Neural cell (in vitro differentiated cells): Measurements from ENCODE around the gene PIK3CG. TPM values are rescaled to one million over a fixed set of nuclear protein-coding genes. Genes with fewer than 3 reads are reported as not detected.

Source experiments
- H2AFZ ChIP-seq: fragments of 200-600, 300-800 bp; sonication (generic), shearing (Covaris generic); 2 replicates; pipeline ENCODE4 v1.6.0; 2014; ENCODE audit warnings: low read depth, mild to moderate bottlenecking, antibody characterized with exemption, low read length, moderate library complexity
- H3F3A ChIP-seq: fragments of 200-600 bp; shearing (Covaris generic); 2 replicates; pipeline ENCODE4 v1.6.1; 2016; ENCODE audit warnings: mild to moderate bottlenecking, moderate library complexity, mixed read lengths, antibody characterized with exemption, low read length; ENCODE audit not compliant: insufficient read depth, poor library complexity, severe bottlenecking
- H3K27ac ChIP-seq: fragments of 200-600, 300-800 bp; sonication (generic), shearing (Covaris generic); 2 replicates; pipeline ENCODE4 v1.5.1; 2014; ENCODE audit warnings: mild to moderate bottlenecking, low read length, moderate library complexity
- H3K27me3 ChIP-seq: fragments of 300-800, 200-600 bp; sonication (generic), shearing (Covaris generic); 2 replicates; pipeline ENCODE4 v1.6.0; 2014; ENCODE audit warnings: mild to moderate bottlenecking, low read depth, low read length, moderate library complexity; ENCODE audit not compliant: insufficient read depth
- H3K36me3 ChIP-seq: fragments of 300-800, 200-600 bp; sonication (generic), shearing (Covaris generic); 2 replicates; pipeline ENCODE4 v1.5.1; 2014; ENCODE audit warnings: mild to moderate bottlenecking, antibody characterized with exemption, low read length, moderate library complexity; ENCODE audit not compliant: insufficient read depth
- H3K4me2 ChIP-seq: fragments of 300-800, 200-600 bp; sonication (generic), shearing (Covaris generic); 2 replicates; pipeline ENCODE4 v1.6.0; 2014; ENCODE audit warnings: mild to moderate bottlenecking, low read length
- H3K4me3 ChIP-seq: fragments of 300-800, 200-600 bp; sonication (generic), shearing (Covaris generic); 2 replicates; pipeline ENCODE4 v1.5.1; 2014; ENCODE audit warnings: mild to moderate bottlenecking, low read length, moderate library complexity
- H3K79me2 ChIP-seq: fragments of 200-600 bp; shearing (Covaris generic); replicated peaks from 2 replicates; pipeline ENCODE4 v1.6.0; 2014; ENCODE audit warnings: mild to moderate bottlenecking, low read length, moderate library complexity; ENCODE audit not compliant: insufficient read depth
- H3K9ac ChIP-seq: fragments of 300-800, 200-600 bp; sonication (generic), shearing (Covaris generic); 2 replicates; pipeline ENCODE4 v1.6.1; 2016; ENCODE audit warnings: mild to moderate bottlenecking, low read length, mixed read lengths
- H3K9me2 ChIP-seq: fragments of 200-600 bp; shearing (Covaris generic); 2 replicates; pipeline ENCODE4 v1.6.1; 2016; ENCODE audit warnings: mild to moderate bottlenecking, low read length, mixed read lengths; ENCODE audit not compliant: insufficient read depth
- H3K9me3 ChIP-seq: fragments of 200-600, 300-800 bp; sonication (generic), shearing (Covaris generic); 2 replicates; pipeline ENCODE4 v1.6.1; 2016; ENCODE audit warnings: mild to moderate bottlenecking, mixed run types, low read length, moderate library complexity, mixed read lengths
- H4K20me1 ChIP-seq: fragments of 200-600 bp; shearing (Covaris generic); 2 replicates; pipeline ENCODE4 v1.6.1; 2016; ENCODE audit warnings: mild to moderate bottlenecking, mixed run types; ENCODE audit not compliant: insufficient read depth
- EP300 ChIP-seq: fragments of 450-650 bp; conservative IDR thresholded peaks from 2 replicates; pipeline ENCODE4 v1.6.1; 2014; ENCODE audit warnings: antibody characterized with exemption, mild to moderate bottlenecking, moderate library complexity; ENCODE audit not compliant: poor library complexity, severe bottlenecking
- EZH2 ChIP-seq: fragments of 200-600, 300-800 bp; shearing (Covaris generic), sonication (generic); IDR thresholded peaks from 2 replicates; pipeline ENCODE4 v1.6.1; 2014; ENCODE audit warnings: antibody characterized with exemption, low read length, borderline replicate concordance, mild to moderate bottlenecking; ENCODE audit not compliant: insufficient read depth, poor library complexity, severe bottlenecking
- MXI1 ChIP-seq: fragments of 450-650 bp; conservative IDR thresholded peaks from 2 replicates; pipeline ENCODE4 v1.6.1; 2014; ENCODE audit warnings: antibody characterized with exemption, mild to moderate bottlenecking; ENCODE audit not compliant: poor library complexity, severe bottlenecking
- POLR2AphosphoS5 ChIP-seq: IDR thresholded peaks from 2 replicates; pipeline ENCODE4 v1.6.1; 2012
- RAD21 ChIP-seq: fragments of 450-650 bp; conservative IDR thresholded peaks from 2 replicates; pipeline ENCODE4 v1.6.1; 2014; ENCODE audit warnings: antibody characterized with exemption, mild to moderate bottlenecking, moderate library complexity
- REST ChIP-seq: IDR thresholded peaks from 2 replicates; pipeline ENCODE4 v1.6.1; 2012; ENCODE audit warnings: borderline replicate concordance
- SMC3 ChIP-seq: fragments of 450-650 bp; conservative IDR thresholded peaks from 2 replicates; pipeline ENCODE4 v1.6.1; 2014; ENCODE audit warnings: antibody characterized with exemption, mild to moderate bottlenecking, moderate library complexity; ENCODE audit not compliant: poor library complexity
- TAF1 ChIP-seq: IDR thresholded peaks from 2 replicates; pipeline ENCODE4 v1.6.1; 2012; ENCODE audit warnings: low read depth
- polyA plus RNA-seq: library from polyadenylated mRNA; depleted of rRNA; stranded (reverse); fragments of >200 nt; gene quantifications from 2 replicates; pipeline ENCODE4 v1.2.3, GENCODE V29; 2014
- TF ChIP-seq, protein P1 (sequence below): fragments of 450-650 bp; IDR thresholded peaks from 2 replicates; pipeline ENCODE4 v1.5.1; 2014; ENCODE audit warnings: antibody characterized with exemption, mild to moderate bottlenecking, moderate library complexity; ENCODE audit not compliant: poor library complexity, severe bottlenecking

Gene PIK3CG
- polyA plus RNA-seq, 1 donor from 2014 or later: not detected

GRCh38 chr7:106841896-106842390 is 23.1 kb upstream of the PIK3CG start:
- H3K9ac ChIP-seq: no peak overlapping the region
- no peaks in the 10 kb centered on the region for H3K79me2 ChIP-seq
- H3F3A ChIP-seq: no peaks in the 10 kb centered on the region
- no peaks in the 10 kb centered on the region for H3K9me2 ChIP-seq
- TF ChIP-seq POLR2AphosphoS5 (peak; percentile 34), SMC3 (no peak)
- H3K27ac ChIP-seq: peak overlapping the region; percentile 43
- no peak overlapping the region for H3K4me2 ChIP-seq
- H3K4me3 ChIP-seq: no peak overlapping the region
- H3K27me3 ChIP-seq: no peaks in the 10 kb centered on the region
- H2AFZ ChIP-seq: no peak overlapping the region
- H3K36me3 ChIP-seq: no peaks in the 10 kb centered on the region
- no peaks in the 10 kb centered on the region for H4K20me1 ChIP-seq
- H3K9me3 ChIP-seq: no peaks in the 10 kb centered on the region

GRCh38 chr7:106844279-106844997 is 20.6 kb upstream of the PIK3CG start:
- no peak overlapping the region for H3K27ac ChIP-seq
- H3K4me2 ChIP-seq: no peak overlapping the region
- H2AFZ ChIP-seq: no peak overlapping the region
- H3K27me3 ChIP-seq: no peaks in the 10 kb centered on the region
- H3K9ac ChIP-seq: no peak overlapping the region
- H4K20me1 ChIP-seq: no peaks in the 10 kb centered on the region
- no peak overlapping the region for H3K4me3 ChIP-seq
- no peaks in the 10 kb centered on the region for H3F3A ChIP-seq
- no peaks in the 10 kb centered on the region for H3K9me2 ChIP-seq
- no peaks in the 10 kb centered on the region for H3K9me3 ChIP-seq
- no peaks in the 10 kb centered on the region for H3K79me2 ChIP-seq
- H3K36me3 ChIP-seq: no peaks in the 10 kb centered on the region
- TF ChIP-seq SMC3 (no peak), EP300 (no peak), EZH2 (no peak), MXI1 (no peak), TAF1 (no peak), REST (no peak), POLR2AphosphoS5 (no peak), RAD21 (no peak)
- TF ChIP-seq, protein P1, sequence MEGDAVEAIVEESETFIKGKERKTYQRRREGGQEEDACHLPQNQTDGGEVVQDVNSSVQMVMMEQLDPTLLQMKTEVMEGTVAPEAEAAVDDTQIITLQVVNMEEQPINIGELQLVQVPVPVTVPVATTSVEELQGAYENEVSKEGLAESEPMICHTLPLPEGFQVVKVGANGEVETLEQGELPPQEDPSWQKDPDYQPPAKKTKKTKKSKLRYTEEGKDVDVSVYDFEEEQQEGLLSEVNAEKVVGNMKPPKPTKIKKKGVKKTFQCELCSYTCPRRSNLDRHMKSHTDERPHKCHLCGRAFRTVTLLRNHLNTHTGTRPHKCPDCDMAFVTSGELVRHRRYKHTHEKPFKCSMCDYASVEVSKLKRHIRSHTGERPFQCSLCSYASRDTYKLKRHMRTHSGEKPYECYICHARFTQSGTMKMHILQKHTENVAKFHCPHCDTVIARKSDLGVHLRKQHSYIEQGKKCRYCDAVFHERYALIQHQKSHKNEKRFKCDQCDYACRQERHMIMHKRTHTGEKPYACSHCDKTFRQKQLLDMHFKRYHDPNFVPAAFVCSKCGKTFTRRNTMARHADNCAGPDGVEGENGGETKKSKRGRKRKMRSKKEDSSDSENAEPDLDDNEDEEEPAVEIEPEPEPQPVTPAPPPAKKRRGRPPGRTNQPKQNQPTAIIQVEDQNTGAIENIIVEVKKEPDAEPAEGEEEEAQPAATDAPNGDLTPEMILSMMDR: no peak
